ENCODE data around the gene RB1.

DNA sequence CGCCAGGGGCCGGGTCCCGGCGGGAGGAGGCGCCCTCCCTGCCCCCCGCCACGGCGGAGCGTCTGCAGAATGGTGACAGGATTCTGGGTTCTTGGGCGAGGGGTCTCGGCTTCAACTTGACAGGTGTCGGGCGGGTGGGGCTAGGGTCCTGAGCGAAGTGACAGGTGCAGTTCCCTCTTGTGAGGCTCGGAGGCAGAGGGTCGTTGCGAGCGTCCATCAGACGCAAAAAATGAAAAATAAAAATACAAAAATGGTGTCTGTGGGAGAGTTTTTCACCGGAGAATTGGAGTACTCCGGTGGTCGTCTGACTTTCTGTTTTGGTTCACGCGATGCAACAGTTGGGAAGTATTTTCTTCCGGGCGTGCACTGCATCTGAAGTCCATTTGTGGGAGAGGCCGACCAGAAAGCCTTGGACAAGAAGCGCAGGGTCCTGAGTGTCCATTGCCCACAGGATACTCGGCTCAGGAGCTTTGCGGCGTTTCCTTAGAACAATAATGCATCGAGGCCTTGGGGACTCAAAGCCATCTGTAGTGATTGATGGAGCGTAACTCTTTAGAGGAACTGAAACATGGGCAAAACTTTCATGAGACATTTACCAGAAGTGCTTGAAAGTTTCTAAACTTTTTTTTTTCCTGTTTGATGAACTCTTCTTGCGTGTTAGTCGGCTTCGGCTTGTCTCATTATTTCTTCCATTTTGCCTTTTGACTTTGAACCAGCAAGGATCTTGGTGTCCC is 759 bp downstream of the RB1 start:
- TF ChIP-seq EZH2 (IDR thresholded peaks at IDR 0.05; ENCODE audit: insufficient read depth, poor library complexity, severe bottlenecking) = no peak
- TF ChIP-seq EZH2phosphoT487 (IDR thresholded peaks at IDR 0.05; ENCODE audit: insufficient read depth, low read depth) = no peak
